K562 (cell line): Measurements from ENCODE around the gene COL6A2. TPM values are rescaled to one million over a fixed set of nuclear protein-coding genes. Genes with fewer than 3 reads are reported as not detected.

Source experiments
- ATAC-seq: fragments of 200-7000 bp; cut with Tn5 transposase; 3 replicates; pipeline ENCODE4 v1.9.1; 2020; ENCODE audit warnings: moderate library complexity
- BruUV-seq: library from RNA; stranded (reverse); fragments of 400-500 nt; replicated peaks from 2 replicates; lab custom pipeline; 2021; lab: Mats Ljungman, UMichigan
- CTCF ChIA-PET: fragments of 300-600 bp; formaldehyde crosslinking; extraction: SDS; loops from one replicate; lab custom pipeline; 2021; ENCODE audit warnings: low intra/inter-chr PET ratio; lab: Yijun Ruan, JAX
- POLR2A ChIA-PET: fragments of 300-600, 350-650 bp; sonication (Branson Sonifier 250); formaldehyde crosslinking; extraction: SDS; loops from one replicate; lab custom pipeline; 2021; ENCODE audit warnings: antibody characterized with exemption, inconsistent platforms; lab: Yijun Ruan, JAX
- DNase-seq, 4 experiments: peaks; one replicate each; pipeline versions ENCODE4 v3.0.0 to v3.0.0-alpha.2; 2011 to 2018; ENCODE audit warnings: low spot score in 3 of 4, mixed read lengths in 3 of 4; ENCODE audit errors: extremely low read depth in 1 of 4
- FAIRE-seq: peaks from 2 replicates; lab custom pipeline; 2011; peaks lifted over from hg19 to GRCh38; lab: Jason Lieb, UNC
- H2AFZ ChIP-seq: 2 replicates; pipeline ENCODE4 v1.6.0; 2011; ENCODE audit warnings: low read depth, low read length, control low read depth, inconsistent platforms
- H3K27ac ChIP-seq: fragments of 200-600 bp; 3 replicates; pipeline ENCODE4 v1.8.0; 2011; ENCODE audit warnings: low read depth, mild to moderate bottlenecking, control low read depth, inconsistent platforms, low read length, moderate library complexity, mixed read lengths; ENCODE audit errors: extremely low read depth
- H3K27me3 ChIP-seq, 2 experiments: fragments of 300-600 bp in 1 of 2; 2 replicates in 1 of 2; 3 replicates in 1 of 2; pipeline versions ENCODE4 v1.6.0 to v1.8.0; 2011; ENCODE audit warnings: inconsistent platforms in 2 of 2, low read length in 2 of 2, mild to moderate bottlenecking in 1 of 2, mixed read lengths in 1 of 2, moderate library complexity in 1 of 2; ENCODE audit not compliant: control insufficient read depth in 2 of 2, insufficient read depth in 2 of 2
- H3K36me3 ChIP-seq: fragments of 300-600 bp; 3 replicates; pipeline ENCODE4 v1.8.0; 2011; ENCODE audit warnings: mild to moderate bottlenecking, low read length, inconsistent platforms; ENCODE audit not compliant: control insufficient read depth, insufficient read depth
- H3K4me1 ChIP-seq, 2 experiments: fragments of 200-600 bp in 1 of 2; replicated peaks in 1 of 2; 2 replicates in 1 of 2; 3 replicates in 1 of 2; pipeline versions ENCODE4 v1.5.1 to v1.8.0; 2011; ENCODE audit warnings: inconsistent platforms in 2 of 2, low read length in 2 of 2, mild to moderate bottlenecking in 1 of 2, mixed read lengths in 1 of 2, moderate library complexity in 1 of 2; ENCODE audit not compliant: control insufficient read depth in 2 of 2, insufficient read depth in 2 of 2
- H3K4me2 ChIP-seq: 2 replicates; pipeline ENCODE4 v1.6.1; 2011; ENCODE audit warnings: low read length, control low read depth, inconsistent platforms, mixed read lengths; ENCODE audit not compliant: insufficient read depth
- H3K4me3 ChIP-seq: fragments of 200-600 bp; sonication (generic), shearing (Covaris generic); 2 replicates; pipeline ENCODE4 v1.5.1; 2016; ENCODE audit warnings: control low read depth, inconsistent platforms
- H3K79me2 ChIP-seq: fragments of 200-600 bp; 3 replicates; pipeline ENCODE4 v1.8.0; 2011; ENCODE audit warnings: low read length, inconsistent platforms; ENCODE audit not compliant: control insufficient read depth, insufficient read depth
- H3K9ac ChIP-seq, 2 experiments: 2 replicates each; pipeline versions ENCODE4 v1.6.0 to v1.6.1; 2011; ENCODE audit warnings: low read depth in 2 of 2, low read length in 2 of 2, control low read depth in 1 of 2, inconsistent platforms in 1 of 2, mild to moderate bottlenecking in 1 of 2, mixed read lengths in 1 of 2; ENCODE audit not compliant: insufficient read depth in 1 of 2
- H3K9me1 ChIP-seq: one replicate; pipeline ENCODE4 v1.6.0; 2011; ENCODE audit warnings: inconsistent platforms, mild to moderate bottlenecking, low read length, moderate library complexity; ENCODE audit not compliant: control insufficient read depth, insufficient read depth
- H3K9me3 ChIP-seq: replicated peaks from 2 replicates; pipeline ENCODE4 v1.5.1; 2011; ENCODE audit warnings: low read depth, low read length, inconsistent platforms; ENCODE audit not compliant: control insufficient read depth, insufficient read depth
- H4K20me1 ChIP-seq: replicated peaks from 2 replicates; pipeline ENCODE4 v1.6.1; 2011; ENCODE audit warnings: low read length, inconsistent platforms, mixed read lengths; ENCODE audit not compliant: control insufficient read depth, insufficient read depth
- CBFA2T2 ChIP-seq: fragments of 450-650 bp; conservative IDR thresholded peaks from 2 replicates; pipeline ENCODE4 v1.6.1; 2017; ENCODE audit warnings: mild to moderate bottlenecking
- CEBPB ChIP-seq: fragments of 450-650 bp; IDR thresholded peaks from 2 replicates; pipeline ENCODE4 v1.6.1; 2016; ENCODE audit warnings: missing genetic modification characterization, missing compliant biosample characterization
- COPS2 ChIP-seq: fragments of 450-650 bp; conservative IDR thresholded peaks from 2 replicates; pipeline ENCODE4 v1.6.1; 2016; ENCODE audit warnings: mild to moderate bottlenecking, moderate library complexity
- EWSR1 ChIP-seq: fragments of 450-650 bp; IDR thresholded peaks from 2 replicates; pipeline ENCODE4 v1.6.1; 2018; ENCODE audit warnings: borderline replicate concordance, mild to moderate bottlenecking, low read depth, moderate library complexity; ENCODE audit not compliant: partially characterized antibody
- HDAC3 ChIP-seq: fragments of 450-650 bp; IDR thresholded peaks from 2 replicates; pipeline ENCODE4 v1.6.1; 2018; ENCODE audit warnings: borderline replicate concordance, mild to moderate bottlenecking, moderate library complexity; ENCODE audit not compliant: partially characterized antibody
- MTF1 ChIP-seq: fragments of 250-450 bp; sonication (Bioruptor Pico); IDR thresholded peaks from 2 replicates; pipeline ENCODE4 v1.9.0; 2021; ENCODE audit warnings: moderate library complexity, mild to moderate bottlenecking, inconsistent platforms, borderline replicate concordance
- RAD51 ChIP-seq: fragments of 450-650 bp; IDR thresholded peaks from 2 replicates; pipeline ENCODE4 v1.7.1; 2016; ENCODE audit warnings: low read depth, mild to moderate bottlenecking, borderline replicate concordance
- SAFB ChIP-seq: fragments of 200-400 bp; formaldehyde crosslinking; IDR thresholded peaks from 2 replicates; pipeline ENCODE4 v1.6.1; 2017; ENCODE audit warnings: low read depth, low read length, borderline replicate concordance
- TEAD2 ChIP-seq: fragments of 450-650 bp; IDR thresholded peaks from 2 replicates; pipeline ENCODE4 v1.6.1; 2016; ENCODE audit warnings: missing genetic modification characterization, control low read depth, missing compliant biosample characterization
- TFE3 ChIP-seq: fragments of 450-650 bp; formaldehyde crosslinking; IDR thresholded peaks from 2 replicates; pipeline ENCODE4 v1.4.0; 2020; ENCODE audit warnings: mild to moderate bottlenecking, mixed read lengths
- TOE1 ChIP-seq, 2 experiments: fragments of 450-650 bp in 1 of 2; sonication (generic) in 1 of 2; formaldehyde crosslinking in 1 of 2; IDR thresholded peaks; 2 replicates each; pipeline versions ENCODE4 v1.7.1 to v1.8.0; 2016 to 2022; ENCODE audit warnings: borderline replicate concordance in 2 of 2, mild to moderate bottlenecking in 2 of 2, antibody characterized with exemption in 1 of 2, inconsistent platforms in 1 of 2, low read depth in 1 of 2, missing genetic modification reagents in 1 of 2, moderate library complexity in 1 of 2
- ZNF174 ChIP-seq: fragments of 250-450 bp; sonication (Bioruptor Pico); IDR thresholded peaks from 2 replicates; pipeline ENCODE4 v1.4.0; 2020; ENCODE audit warnings: mild to moderate bottlenecking
- ZNF280B ChIP-seq: fragments of 250-450 bp; sonication (Bioruptor Pico); IDR thresholded peaks from 2 replicates; pipeline ENCODE4 v1.5.1; 2021; ENCODE audit warnings: mild to moderate bottlenecking
- ZNF695 ChIP-seq: fragments of 450-650 bp; formaldehyde crosslinking; IDR thresholded peaks from 2 replicates; pipeline ENCODE4 v1.4.0; 2020; ENCODE audit warnings: mild to moderate bottlenecking, moderate library complexity
- WGBS: fragments of 100-300 bp; shearing (Covaris generic); methylation state at CpG from one replicate; pipeline ENCODE4 v1.1.6; 2016; ENCODE audit warnings: low coverage, mixed read lengths; ENCODE audit not compliant: insufficient coverage; ENCODE audit errors: missing lambda C conversion rate; 5-methylcytosine and 5-hydroxymethylcytosine counted together
- in situ Hi-C: fragments of 300-500 bp; cut with MboI; formaldehyde crosslinking; loops from 4 replicates; pipeline ENCODE4 v1.15.0; 2018; ENCODE audit warnings: inconsistent platforms, mixed read lengths
- intact Hi-C: fragments of 100-400 bp; cut with micrococcal nuclease; formaldehyde crosslinking; loops from 2 replicates; pipeline ENCODE4 v1.14.2; 2022
- polyA plus RNA-seq, 8 experiments: library from polyadenylated mRNA; depleted of rRNA in 4 of 8; stranded (reverse) in 5 of 8; unstranded in 3 of 8; fragments of >200 nt; fragmentation: Nextera tagmentation in 2 of 8; fragmentation: Illumina TruSeq in 1 of 8; extraction: Ambion mirVana in 2 of 8; extraction: Trizol in 1 of 8; gene quantifications; 2 replicates each; pipeline versions ENCODE4 v1.2.1 to v1.2.3, GENCODE V29; 2011 to 2014; ENCODE audit warnings: inconsistent platforms in 1 of 8, missing spikeins in 1 of 8
- total RNA-seq, 7 experiments: library from RNA; depleted of rRNA in 6 of 7; stranded (reverse); fragments of >200 nt in 6 of 7; fragmentation: Illumina TruSeq in 2 of 7; extraction: Trizol in 2 of 7; gene quantifications; 2 replicates each; pipeline versions ENCODE4 v1.2.1 to v1.2.3, GENCODE V29; 2011 to 2021; ENCODE audit warnings: low replicate concordance in 1 of 7
- TF ChIP-seq, protein P1 (sequence below): sonication (generic); formaldehyde crosslinking; IDR thresholded peaks from 2 replicates; pipeline ENCODE4 v1.5.0; 2020; ENCODE audit warnings: missing genetic modification reagents

The COL6A2 gene
- total and polyA plus RNA-seq, 9 of the 15 experiments (the other 6 are each of a cell fraction or from before 2014, with no cell fraction given), result 0.07 to 1.1 (median 0.24) TPM; not detected in 3

GRCh38 chr21:46127239-46128105 lies 29.6 kb downstream of the COL6A2 start:
- no peak for DNase-seq
- peak; percentile 14; the same call in 1 of the 2 replicates for TF ChIP-seq SAFB
- peak; percentile 91 for TF ChIP-seq RAD51
- peak; percentile 73 for TF ChIP-seq CBFA2T2
- no peak for TF ChIP-seq MTF1 (CRISPR knock-in tag)
- TF ChIP-seq, protein P1, sequence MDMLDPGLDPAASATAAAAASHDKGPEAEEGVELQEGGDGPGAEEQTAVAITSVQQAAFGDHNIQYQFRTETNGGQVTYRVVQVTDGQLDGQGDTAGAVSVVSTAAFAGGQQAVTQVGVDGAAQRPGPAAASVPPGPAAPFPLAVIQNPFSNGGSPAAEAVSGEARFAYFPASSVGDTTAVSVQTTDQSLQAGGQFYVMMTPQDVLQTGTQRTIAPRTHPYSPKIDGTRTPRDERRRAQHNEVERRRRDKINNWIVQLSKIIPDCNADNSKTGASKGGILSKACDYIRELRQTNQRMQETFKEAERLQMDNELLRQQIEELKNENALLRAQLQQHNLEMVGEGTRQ, result peak; percentile 63
- no peak for TF ChIP-seq TEAD2
- TF ChIP-seq TOE1 (IDR thresholded peaks at IDR 0.05; ENCODE audit: borderline replicate concordance), result peak; percentile 88
- no peak for TF ChIP-seq TOE1 (CRISPR knock-in tag; IDR thresholded peaks at IDR 0.05; ENCODE audit: borderline replicate concordance, low read depth)
- TF ChIP-seq TFE3 (CRISPR knock-in tag), result peak; percentile 90
- no peak for TF ChIP-seq EWSR1
- TF ChIP-seq ZNF174 (CRISPR knock-in tag), result no peak
- TF ChIP-seq ZNF280B (CRISPR knock-in tag), result no peak
- TF ChIP-seq CEBPB (tag), result no peak
- TF ChIP-seq ZNF695 (CRISPR knock-in tag), result no peak
- no peak for TF ChIP-seq HDAC3
- no peak for TF ChIP-seq COPS2

More at GRCh38 chr21:46127239-46128105, 29.6 kb downstream of the COL6A2 start:
- ATAC-seq (peak; percentile 14), FAIRE-seq (no peak)
- intact Hi-C loops (no loop called here), in situ Hi-C loops (no loop called here)
- Histone ChIP-seq H4K20me1 (peaks cover 7% of the 10 kb centered on the region; the same call in 1 of the 2 replicates), H3K4me2 (no peak overlapping the region), H2AFZ (no peak overlapping the region), H3K27ac (no peak overlapping the region), H3K9me3 (no peaks in the 10 kb centered on the region), H3K36me3 (no peaks in the 10 kb centered on the region), H3K4me1 (peaks cover 0 to 76% of the 10 kb centered on the region in 2 experiments; a peak in 2 of 5 replicates), H3K4me3 (no peak overlapping the region), H3K27me3 (peaks cover 46 to 79% of the 10 kb centered on the region in 2 experiments; a peak in 4 of 5 replicates), H3K79me2 (no peaks in the 10 kb centered on the region), H3K9ac (no peak overlapping the region), H3K9me1 (no peaks in the 10 kb centered on the region)
- ChIA-PET POLR2A (no interaction called here), CTCF (no interaction called here)
- 29% methylated on average over 36 of the region's 40 CpGs for WGBS
- no TSS peak for BruUV-seq
